ENCODE data around the gene TRIM47.
"Not testable (repeated sequence)": the region's sequence is repeated elsewhere in the genome, so short reads cannot be mapped to it uniquely, and the experiment has no call there.

TRIM47 gene

GRCh38 chr17:75865404-75866188 lies 12.8 kb downstream of the TRIM47 start:
- DNase-seq, result not testable (repeated sequence)

GRCh38 chr17:75864887-75865286 lies 13.5 kb downstream of the TRIM47 start:
- DNase-seq, result not testable (repeated sequence)

- DNase-seq, result no peak
Observed at GRCh38 chr17:75864448-75864871, 13.9 kb downstream of the TRIM47 start.

GRCh38 chr17:75861927-75862317 lies 16.5 kb downstream of the TRIM47 start:
- DNase-seq, result no peak

GRCh38 chr17:75859358-75859757 lies 19.0 kb downstream of the TRIM47 start:
- not testable (repeated sequence) for DNase-seq

- DNase-seq, result peak; percentile 30
Observed at GRCh38 chr17:75856062-75856756, 22.2 kb downstream of the TRIM47 start.

GRCh38 chr17:75855310-75856061 lies 22.9 kb downstream of the TRIM47 start, which contains the start of gene WBP2:
Gene WBP2 (minus strand): TSS chr17:75855335. CDS start chr17:75855297, 38 bp downstream.
- peak; percentile 99 for DNase-seq

GRCh38 chr17:75854881-75855309 lies 23.5 kb downstream of the TRIM47 start:
- no peak for DNase-seq

GRCh38 chr17:75854101-75854748 lies 24.2 kb downstream of the TRIM47 start:
- peak; percentile 46 for DNase-seq

- peak; percentile 19 for DNase-seq
Observed at GRCh38 chr17:75853433-75853832, 24.9 kb downstream of the TRIM47 start.

GRCh38 chr17:75851693-75851991 lies 26.7 kb downstream of the TRIM47 start:
- not testable (repeated sequence) for DNase-seq

- no peak for DNase-seq
Observed at GRCh38 chr17:75850928-75851692, 27.3 kb downstream of the TRIM47 start.

- DNase-seq, result no peak
Observed at GRCh38 chr17:75849724-75850123, 28.7 kb downstream of the TRIM47 start.

GRCh38 chr17:75849279-75849646 lies 29.1 kb downstream of the TRIM47 start:
- no peak for DNase-seq

GRCh38 chr17:75848523-75849278 lies 29.7 kb downstream of the TRIM47 start:
- DNase-seq, result peak; percentile 28

GRCh38 chr17:75847614-75848522 lies 30.5 kb downstream of the TRIM47 start:
- no peak for DNase-seq

GRCh38 chr17:75846692-75847613 lies 31.4 kb downstream of the TRIM47 start:
- DNase-seq, result no peak

- DNase-seq, result no peak
Observed at GRCh38 chr17:75845933-75846691, 32.3 kb downstream of the TRIM47 start.
